Activated T-helper 1 cell treated with anti-CD3 and anti-CD28 coated beads, Interleukin-12 subunit alpha, Interleukin-12 subunit beta, Interleukin-2, Interleukin-4 antibody, amounts not matched to agents 30 ng/mL and 10 ng/mL and 1 ng/mL, durations not matched to agents 14 hours and 24 hours and 36 hours (primary cell): ENCODE data around the gene USP34. TPM values are rescaled to one million over a fixed set of nuclear protein-coding genes. Genes with fewer than 3 reads are reported as not detected.

Experiments
- DNase-seq: peaks from one replicate; pipeline ENCODE4 v3.0.0; 2021; ENCODE audit warnings: low spot score
- H3K27ac Mint-ChIP-seq: one replicate; pipeline ENCODE4 v1.8.0; 2021; ENCODE audit warnings: mild to moderate bottlenecking, mixed read lengths
- H3K27me3 Mint-ChIP-seq: one replicate; pipeline ENCODE4 v1.8.0; 2022; ENCODE audit warnings: mild to moderate bottlenecking, moderate library complexity, mixed read lengths; ENCODE audit not compliant: insufficient read depth
- H3K36me3 Mint-ChIP-seq: one replicate; pipeline ENCODE4 v1.8.0; 2021; ENCODE audit warnings: low read depth, mixed read lengths
- H3K4me1 Mint-ChIP-seq: one replicate; pipeline ENCODE4 v1.8.0; 2021; ENCODE audit warnings: low read depth, mixed read lengths
- H3K4me3 Mint-ChIP-seq: one replicate; pipeline ENCODE4 v1.8.0; 2021; ENCODE audit warnings: mild to moderate bottlenecking, moderate library complexity, mixed read lengths
- H3K9me3 Mint-ChIP-seq: one replicate; pipeline ENCODE4 v1.8.0; 2021; ENCODE audit warnings: mixed read lengths
- intact Hi-C: fragments of 100-400 bp; cut with micrococcal nuclease; formaldehyde crosslinking; loops from one replicate; pipeline ENCODE4 v1.15.1; 2024
- total RNA-seq: library from RNA; stranded (reverse); gene quantifications from 2 replicates; pipeline ENCODE4 v1.2.3, GENCODE V29; 2022

USP34 gene
- total RNA-seq, 1 donor from 2014 or later: 91.3 TPM

DNA sequence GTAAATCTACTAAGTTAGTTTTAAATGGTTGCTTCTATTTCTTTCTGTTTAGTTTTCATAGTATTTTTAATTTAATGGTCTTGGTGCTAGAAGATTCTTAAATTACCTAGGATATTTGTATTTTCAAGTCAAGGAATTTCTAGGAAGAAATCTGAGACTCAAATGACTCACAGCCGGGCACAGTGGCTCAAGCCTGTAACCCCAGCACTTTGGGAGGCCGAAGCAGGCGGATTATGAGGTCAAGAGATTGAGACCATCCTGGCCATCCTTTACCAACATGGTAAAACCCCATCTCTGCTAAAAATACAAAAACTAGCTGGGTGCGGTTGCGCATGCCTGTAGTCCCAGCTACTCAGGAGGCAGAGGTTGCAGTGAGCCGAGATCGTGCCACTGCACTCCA lies 213.4 kb downstream of the USP34 start:
- Mint-ChIP-seq H3K4me3 (no peak overlapping the region), H3K36me3 (peaks cover 26% of the 10 kb centered on the region), H3K27ac (no peak overlapping the region), H3K27me3 (no peaks in the 10 kb centered on the region), H3K4me1 (no peaks in the 10 kb centered on the region), H3K9me3 (no peaks in the 10 kb centered on the region)
- intact Hi-C loops: no loop called here
- DNase-seq: no peak

DNA sequence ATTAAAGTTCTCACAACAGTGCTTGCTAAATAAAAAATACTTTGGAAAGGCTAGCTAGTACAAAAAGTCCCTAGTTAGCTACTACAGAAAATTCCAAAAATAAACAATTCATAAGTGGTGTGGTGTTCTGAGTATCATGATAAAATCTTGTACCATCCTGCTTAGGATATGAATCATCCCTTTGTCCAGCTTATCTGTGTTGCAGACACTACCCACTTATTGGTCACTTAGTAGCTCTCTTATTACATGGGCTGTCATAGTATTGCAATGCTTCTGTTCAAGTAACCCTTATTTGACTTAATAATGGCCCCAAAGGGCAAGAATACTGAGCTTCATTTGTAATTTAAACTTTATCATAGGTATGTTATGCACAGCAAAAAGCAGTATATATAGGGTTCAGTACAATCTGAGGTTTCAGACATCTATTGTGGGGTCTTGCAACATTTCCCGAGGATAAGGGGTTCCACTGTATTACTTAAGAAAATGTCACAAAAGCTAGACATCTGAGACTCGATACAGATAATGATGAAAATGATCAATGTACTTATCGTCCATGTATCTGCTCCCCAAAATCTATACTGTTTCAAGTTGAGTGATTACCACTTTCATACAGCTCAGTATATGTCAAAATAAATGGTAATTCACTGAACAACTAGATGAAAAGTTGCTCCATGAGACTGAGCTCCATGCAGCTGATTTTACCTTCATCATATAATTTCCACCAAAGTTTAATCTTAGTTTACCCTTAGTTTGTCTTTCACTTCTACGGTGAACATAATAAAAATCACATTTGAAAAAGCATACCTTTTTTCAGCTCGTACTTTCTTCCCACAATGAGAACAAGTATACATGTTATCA lies 215.1 kb downstream of the USP34 start:
- Mint-ChIP-seq H3K36me3 (peaks cover 24% of the 10 kb centered on the region), H3K4me1 (no peaks in the 10 kb centered on the region), H3K27ac (no peak overlapping the region), H3K27me3 (no peaks in the 10 kb centered on the region), H3K4me3 (no peak overlapping the region), H3K9me3 (no peaks in the 10 kb centered on the region)
- DNase-seq: no peak
- intact Hi-C loops: no loop called here

DNA sequence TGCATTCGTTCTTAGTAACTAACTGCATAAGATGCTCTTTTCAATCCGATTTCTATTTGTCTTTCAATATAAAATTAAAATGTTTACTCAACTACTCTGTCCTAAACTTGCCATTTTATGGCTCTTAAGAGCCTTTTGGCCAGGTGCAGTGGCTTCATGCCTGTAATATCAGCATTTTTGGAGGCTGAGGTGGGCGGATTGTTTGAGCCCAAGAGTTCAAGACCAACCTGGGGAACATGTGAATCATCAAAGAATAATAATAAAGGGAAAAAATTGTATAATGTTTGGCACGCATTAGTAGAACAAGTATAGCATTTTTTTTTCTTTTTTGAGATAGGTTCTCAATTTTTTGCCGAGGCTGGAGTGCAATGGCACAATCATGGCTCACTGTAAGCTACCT lies 216.4 kb downstream of the USP34 start:
- Mint-ChIP-seq H3K4me1 (no peaks in the 10 kb centered on the region), H3K4me3 (no peak overlapping the region), H3K27me3 (no peaks in the 10 kb centered on the region), H3K27ac (no peak overlapping the region), H3K36me3 (peaks cover 29% of the 10 kb centered on the region), H3K9me3 (no peaks in the 10 kb centered on the region)
- no peak for DNase-seq
- intact Hi-C loops: no loop called here

DNA sequence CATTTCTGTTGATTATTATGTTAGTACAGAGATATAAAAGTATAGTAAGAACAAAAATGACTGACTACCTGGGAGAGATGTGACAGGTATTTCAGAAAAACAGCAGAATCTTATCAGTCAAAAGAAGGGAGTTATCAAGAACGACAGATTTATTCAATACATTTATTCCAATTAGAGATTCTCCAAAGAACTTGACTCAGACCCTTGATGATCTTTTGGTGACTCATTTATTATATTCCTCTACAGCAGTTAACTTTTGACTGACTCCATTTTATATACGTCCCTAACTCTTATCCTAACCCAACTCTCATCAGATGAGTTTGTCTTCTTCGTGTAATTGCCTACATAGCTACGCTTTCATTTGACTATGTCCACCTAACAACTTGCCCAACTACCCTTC lies 217.8 kb downstream of the USP34 start:
- no peak for DNase-seq
- peaks cover 24% of the 10 kb centered on the region for H3K36me3 Mint-ChIP-seq
- H3K27ac Mint-ChIP-seq: no peak overlapping the region
- H3K4me1 Mint-ChIP-seq: no peaks in the 10 kb centered on the region
- no peaks in the 10 kb centered on the region for H3K27me3 Mint-ChIP-seq
- H3K9me3 Mint-ChIP-seq: no peaks in the 10 kb centered on the region
- no peak overlapping the region for H3K4me3 Mint-ChIP-seq
- intact Hi-C loops: no loop called here

DNA sequence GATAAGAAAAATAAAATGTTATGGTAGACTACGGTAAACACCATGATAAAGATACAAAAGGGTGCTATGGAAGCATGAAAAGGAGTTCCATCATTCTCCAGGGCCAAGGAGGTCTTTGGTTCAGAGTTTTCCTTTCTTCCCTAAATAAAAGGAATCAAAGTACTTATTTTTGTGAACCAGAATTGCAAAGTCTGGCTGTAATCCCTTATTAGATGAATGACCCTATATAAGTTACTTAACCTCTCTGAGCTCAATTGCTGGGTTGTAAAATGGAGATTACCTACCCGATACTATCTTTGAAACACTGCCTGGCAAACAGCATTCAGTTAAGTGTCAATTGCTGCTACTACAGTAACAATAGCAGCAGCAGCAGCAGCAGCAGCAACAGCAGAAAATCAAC lies 218.9 kb downstream of the USP34 start:
- Mint-ChIP-seq H3K9me3 (no peaks in the 10 kb centered on the region), H3K4me3 (no peak overlapping the region), H3K27me3 (no peaks in the 10 kb centered on the region), H3K4me1 (no peaks in the 10 kb centered on the region), H3K27ac (no peak overlapping the region), H3K36me3 (peaks cover 29% of the 10 kb centered on the region)
- intact Hi-C loops: no loop called here
- DNase-seq: no peak

DNA sequence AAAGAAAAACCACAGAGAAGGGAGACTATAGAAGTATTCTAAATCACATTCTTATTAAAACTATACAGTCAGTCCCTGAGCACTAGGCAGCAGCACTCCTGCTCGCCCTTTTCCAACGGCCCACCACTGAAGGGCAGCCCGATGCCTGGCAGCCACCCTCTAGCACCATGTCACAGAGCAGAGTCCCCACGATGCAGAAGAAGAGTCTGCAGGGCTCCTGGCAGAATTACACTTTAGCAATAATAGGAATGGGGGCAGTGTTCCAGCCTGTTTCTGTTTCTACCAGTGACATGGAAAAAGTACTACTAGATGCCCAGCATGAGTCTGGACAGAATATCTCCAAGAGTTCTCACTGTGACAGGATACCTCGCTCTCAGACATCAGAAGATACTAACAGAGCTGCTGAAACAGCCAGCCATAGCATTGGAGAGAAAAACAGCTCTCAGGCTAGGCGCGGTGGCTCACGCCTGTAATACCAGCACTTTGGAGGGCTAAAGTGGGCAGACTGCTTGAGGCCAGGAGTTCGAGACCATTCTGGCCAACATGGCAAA lies 221.3 kb downstream of the USP34 start:
- no peaks in the 10 kb centered on the region for H3K27me3 Mint-ChIP-seq
- no peak overlapping the region for H3K27ac Mint-ChIP-seq
- no peak for DNase-seq
- intact Hi-C loops: no loop called here
- H3K36me3 Mint-ChIP-seq: peaks cover 29% of the 10 kb centered on the region
- H3K4me1 Mint-ChIP-seq: no peaks in the 10 kb centered on the region
- H3K9me3 Mint-ChIP-seq: no peaks in the 10 kb centered on the region
- no peak overlapping the region for H3K4me3 Mint-ChIP-seq

DNA sequence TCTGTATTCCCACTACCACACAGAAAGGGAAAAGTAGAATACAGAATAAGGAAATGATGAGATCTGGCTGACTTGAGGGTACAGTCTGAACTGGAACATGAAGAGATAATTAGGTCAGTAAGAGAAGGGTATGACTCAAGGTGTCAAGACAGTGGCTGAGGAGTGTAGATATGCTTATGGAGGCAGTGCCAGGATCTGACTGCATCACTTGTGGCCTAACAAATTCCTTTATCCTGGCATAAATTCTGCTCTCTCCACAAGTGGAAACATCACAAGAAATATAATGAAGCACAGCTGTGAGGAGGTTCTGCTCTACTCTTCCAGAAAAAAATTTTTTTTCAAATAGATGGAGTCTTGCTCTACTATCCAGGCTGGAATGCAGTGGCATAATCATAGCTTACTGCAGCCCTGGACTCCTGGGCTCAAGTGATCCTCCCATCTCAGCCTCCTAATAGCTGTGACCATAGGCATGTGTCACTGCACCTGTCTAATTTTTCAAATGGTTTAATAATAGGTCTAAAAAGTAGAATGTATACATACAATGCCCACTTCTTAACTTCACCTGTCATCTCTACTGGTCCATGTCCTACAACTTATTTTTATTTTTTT lies 223.6 kb downstream of the USP34 start:
- H3K36me3 Mint-ChIP-seq: peaks cover 35% of the 10 kb centered on the region
- no peak overlapping the region for H3K4me3 Mint-ChIP-seq
- no peaks in the 10 kb centered on the region for H3K9me3 Mint-ChIP-seq
- intact Hi-C loops: no loop called here
- no peak for DNase-seq
- no peak overlapping the region for H3K27ac Mint-ChIP-seq
- H3K4me1 Mint-ChIP-seq: peaks cover 5% of the 10 kb centered on the region
- no peaks in the 10 kb centered on the region for H3K27me3 Mint-ChIP-seq

DNA sequence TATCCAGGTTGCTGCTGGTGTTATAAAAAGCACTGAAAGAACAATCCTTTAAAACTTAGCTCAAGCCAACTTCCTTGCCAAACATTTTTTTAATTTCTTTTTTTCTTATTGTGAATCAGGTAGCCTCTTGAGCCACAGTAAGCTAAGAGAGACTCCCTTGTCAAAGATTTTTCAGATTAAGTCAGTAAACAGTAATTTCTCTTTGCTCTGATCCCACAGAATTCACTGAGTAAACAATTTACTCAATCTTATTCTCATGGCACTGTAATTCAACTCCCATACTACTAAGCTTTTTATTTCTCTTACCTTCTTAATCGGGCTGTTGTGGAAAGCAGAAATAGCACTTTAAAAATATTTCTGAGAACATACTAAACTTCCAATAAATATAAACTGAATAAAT lies 226.2 kb downstream of the USP34 start:
- Mint-ChIP-seq H3K36me3 (peaks cover 38% of the 10 kb centered on the region), H3K4me3 (no peak overlapping the region), H3K27me3 (no peaks in the 10 kb centered on the region), H3K27ac (no peak overlapping the region), H3K9me3 (no peaks in the 10 kb centered on the region), H3K4me1 (peaks cover 8% of the 10 kb centered on the region)
- DNase-seq: no peak
- intact Hi-C loops: no loop called here

DNA sequence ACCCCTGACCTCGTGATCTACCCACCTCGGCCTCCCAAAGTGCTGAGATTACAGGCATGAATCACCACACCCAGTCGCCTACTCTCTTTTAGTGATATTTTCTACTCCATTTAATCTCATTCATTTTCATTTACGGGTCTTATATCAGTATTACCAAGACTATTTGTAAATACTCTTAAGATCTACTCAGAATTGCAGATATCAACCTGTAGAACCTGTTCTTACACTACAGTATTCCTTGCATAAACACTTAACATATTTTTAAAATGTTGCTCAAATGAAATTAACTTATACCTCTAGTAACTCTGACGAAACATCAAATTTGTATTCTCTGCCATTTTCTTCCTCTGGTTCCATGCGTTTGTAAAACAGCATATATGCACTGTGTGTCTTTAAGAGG lies 229.6 kb downstream of the USP34 start:
- no peak overlapping the region for H3K27ac Mint-ChIP-seq
- H3K27me3 Mint-ChIP-seq: no peaks in the 10 kb centered on the region
- peaks cover 39% of the 10 kb centered on the region for H3K36me3 Mint-ChIP-seq
- H3K4me3 Mint-ChIP-seq: no peak overlapping the region
- H3K9me3 Mint-ChIP-seq: no peaks in the 10 kb centered on the region
- intact Hi-C loops: no loop called here
- peaks cover 32% of the 10 kb centered on the region for H3K4me1 Mint-ChIP-seq
- no peak for DNase-seq

DNA sequence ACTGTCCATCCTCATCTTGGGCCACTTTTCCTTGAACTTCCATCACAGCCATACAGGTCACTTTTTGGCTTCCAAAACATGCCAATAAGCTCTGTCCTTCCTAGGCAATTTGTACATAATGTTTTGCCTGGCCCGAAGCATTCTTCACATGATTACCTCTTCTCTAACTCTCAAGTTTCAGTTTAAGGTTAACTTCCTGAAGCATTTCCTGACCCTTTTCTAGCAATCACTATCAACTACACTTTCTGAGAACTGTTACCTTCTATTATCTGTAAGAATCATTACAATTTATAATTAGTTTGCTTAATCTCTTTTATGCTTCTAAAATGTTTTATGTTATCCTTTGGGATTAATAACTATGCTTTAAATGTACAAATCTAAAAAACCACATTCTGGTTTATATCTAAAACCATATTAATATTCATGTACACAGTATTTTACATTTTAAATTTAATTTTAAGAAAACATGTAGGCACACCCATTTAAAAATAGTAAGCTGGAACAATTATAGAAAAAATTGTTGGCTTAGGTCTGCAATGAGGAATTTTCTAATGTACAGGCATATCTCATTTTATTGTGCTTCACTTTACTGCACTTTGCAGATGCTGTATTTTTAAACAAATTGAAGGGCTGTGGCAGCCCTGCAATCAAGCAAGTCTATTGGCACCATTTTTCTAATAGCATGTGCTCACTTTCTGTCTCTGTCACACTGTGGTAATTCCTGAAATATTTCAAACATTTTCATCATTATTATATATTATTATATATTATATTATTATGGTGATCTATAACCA lies 232.5 kb downstream of the USP34 start:
- Mint-ChIP-seq H3K36me3 (peaks cover 36% of the 10 kb centered on the region), H3K9me3 (no peaks in the 10 kb centered on the region), H3K27ac (peak overlapping the region; percentile 70), H3K4me1 (peaks cover 32% of the 10 kb centered on the region), H3K4me3 (peak overlapping the region; percentile 34), H3K27me3 (no peaks in the 10 kb centered on the region)
- intact Hi-C loops: no loop called here
- no peak for DNase-seq

DNA sequence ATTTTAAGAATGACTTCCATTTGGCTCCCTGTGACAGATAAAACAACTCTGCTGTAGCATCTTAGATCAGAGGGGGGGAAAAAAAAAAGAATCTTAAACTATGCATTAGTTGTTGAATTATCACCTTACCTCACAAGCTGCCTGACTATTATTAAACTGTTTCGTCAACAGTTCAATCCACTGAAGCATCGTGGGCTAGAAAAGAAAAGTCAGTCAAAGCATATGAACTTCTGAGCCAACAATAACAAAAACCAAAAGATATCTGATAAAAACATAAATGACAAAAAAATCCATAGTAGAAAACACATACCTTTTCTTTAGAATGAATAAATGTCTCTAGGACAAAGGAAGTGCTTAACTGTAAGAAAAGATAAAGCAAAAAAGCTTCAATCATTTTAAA lies 235.2 kb downstream of the USP34 start:
- no peak for DNase-seq
- Mint-ChIP-seq H3K27me3 (no peaks in the 10 kb centered on the region), H3K4me1 (peaks cover 25% of the 10 kb centered on the region), H3K9me3 (no peaks in the 10 kb centered on the region), H3K27ac (no peak overlapping the region), H3K36me3 (peaks cover 36% of the 10 kb centered on the region), H3K4me3 (no peak overlapping the region)
- intact Hi-C loops: no loop called here

DNA sequence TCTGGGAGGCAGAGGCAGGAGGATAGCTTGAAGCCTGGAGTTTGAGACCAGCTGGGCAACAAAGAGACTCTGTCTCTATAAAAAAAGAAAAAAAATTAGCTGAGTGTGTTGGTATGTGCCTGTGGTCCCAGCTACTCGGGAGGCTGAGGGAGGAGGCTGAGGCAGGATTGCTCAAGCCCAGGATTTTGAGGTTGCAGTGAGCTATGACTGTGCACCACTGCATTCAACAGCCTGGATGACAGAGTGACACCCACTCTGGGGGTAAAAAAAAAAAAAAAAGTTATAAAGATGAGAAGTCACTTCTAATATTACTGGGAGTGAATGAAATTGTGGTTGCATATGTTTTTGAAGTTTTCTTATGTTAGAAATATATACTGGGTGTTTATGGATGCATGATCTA lies 237.3 kb downstream of the USP34 start:
- H3K9me3 Mint-ChIP-seq: no peaks in the 10 kb centered on the region
- no peak for DNase-seq
- no peaks in the 10 kb centered on the region for H3K27me3 Mint-ChIP-seq
- H3K4me3 Mint-ChIP-seq: no peak overlapping the region
- peaks cover 35% of the 10 kb centered on the region for H3K36me3 Mint-ChIP-seq
- intact Hi-C loops: no loop called here
- H3K4me1 Mint-ChIP-seq: peaks cover 17% of the 10 kb centered on the region
- peak overlapping the region; percentile 18 for H3K27ac Mint-ChIP-seq

DNA sequence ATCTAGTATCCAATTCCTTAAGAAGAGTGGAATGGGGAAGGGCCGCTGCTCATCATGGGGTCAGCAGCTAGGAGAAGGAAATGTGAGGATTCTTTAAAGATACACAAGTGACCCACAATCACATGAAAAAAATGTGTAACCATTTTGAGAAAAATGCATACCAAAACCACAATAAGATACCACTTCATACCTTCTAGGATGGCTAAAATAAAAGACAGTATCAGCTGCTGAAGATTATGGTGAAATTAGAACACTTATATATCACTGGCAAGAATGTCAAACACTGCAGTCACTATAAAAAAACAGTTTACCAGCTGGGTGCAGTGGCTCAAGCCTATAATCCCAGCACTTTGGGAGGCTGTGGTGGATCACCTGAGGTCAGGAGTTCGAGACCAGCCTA lies 241.0 kb downstream of the USP34 start:
- intact Hi-C loops: no loop called here
- no peak for DNase-seq
- Mint-ChIP-seq H3K27ac (no peak overlapping the region), H3K4me3 (no peak overlapping the region), H3K36me3 (peaks cover 44% of the 10 kb centered on the region), H3K27me3 (no peaks in the 10 kb centered on the region), H3K4me1 (peaks cover 9% of the 10 kb centered on the region), H3K9me3 (no peaks in the 10 kb centered on the region)
